Body of pancreas (tissue), 4 donors: ENCODE measurements around the gene FXYD2.

Source experiments
- CTCF ChIP-seq, 7 experiments: fragments of 450-650 bp in 4 of 7; fragments of 200-600 bp in 3 of 7; sonication (generic) in 3 of 7; IDR thresholded peaks; one replicate each; pipeline ENCODE4 v1.5.1; 2016 to 2019; ENCODE audit warnings: antibody characterized with exemption in 7 of 7
- POLR2A ChIP-seq, 3 donors: fragments of 450-650 bp; IDR thresholded peaks; one replicate each; pipeline ENCODE4 v1.6.1; 2016; ENCODE audit warnings: antibody characterized with exemption in 3 of 3, mild to moderate bottlenecking in 2 of 3

GRCh38 chr11:117793583-117793982, 31.0 kb downstream of the FXYD2 start:
- TF ChIP-seq POLR2A (IDR thresholded peaks at IDR 0.05) (no peak), CTCF (IDR thresholded peaks at IDR 0.05) (no peak)
